ENCODE measurements around the gene CEP170B. TPM values are rescaled to one million over a fixed set of nuclear protein-coding genes. Genes with fewer than 3 reads are reported as not detected.
A peak's percentile ranks its signal among the peaks of the same experiment; 100 is the strongest.

The CEP170B gene
- total RNA-seq, 1 experiment from 2014 or later = 9.5 TPM

DNA sequence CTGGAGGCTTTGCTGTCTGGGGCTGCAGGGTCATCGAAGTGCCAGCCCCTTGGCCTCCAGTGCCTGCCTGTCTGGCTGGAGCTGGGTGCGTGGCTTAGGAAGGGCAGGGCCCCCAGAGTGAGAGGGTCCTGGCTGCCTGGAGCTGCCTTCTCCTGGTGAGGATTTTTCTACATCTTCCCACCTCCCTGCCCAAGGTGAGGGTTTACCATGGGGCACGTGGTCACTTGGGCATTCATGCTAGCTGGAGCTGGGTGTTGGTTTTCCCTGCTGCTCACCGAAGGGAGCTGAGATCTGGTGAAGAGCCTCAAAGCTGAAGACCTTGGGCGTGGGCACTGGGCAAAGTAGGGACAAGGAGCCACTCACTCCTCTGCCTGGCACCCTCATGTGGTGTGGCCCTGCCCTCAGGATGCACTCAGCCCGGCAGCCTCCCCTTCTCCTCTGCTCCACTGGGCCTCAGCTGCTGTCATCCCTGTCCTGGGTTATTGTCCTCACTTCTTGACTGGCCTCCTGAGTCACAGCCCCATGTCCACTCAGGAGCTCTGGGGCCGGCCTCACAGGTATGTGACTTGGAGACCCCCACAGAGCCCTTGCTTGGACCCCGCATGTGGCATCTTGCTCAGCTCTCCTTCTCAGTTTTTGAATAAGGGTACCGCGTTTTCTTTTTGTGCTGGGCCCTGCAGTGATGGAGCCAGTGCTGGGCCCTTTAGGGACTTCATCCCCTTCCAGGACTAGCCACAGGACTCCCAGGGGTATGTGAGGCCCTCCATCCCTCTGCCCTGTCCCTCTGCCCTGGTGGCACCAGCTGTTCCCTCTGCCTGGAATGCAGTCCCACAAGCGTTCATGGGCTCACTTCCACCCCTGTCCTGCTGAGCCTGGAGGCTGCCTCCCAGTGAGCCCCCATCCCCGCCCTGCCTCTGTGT lies 1.6 kb downstream of the CEP170B start:
- DNase-seq (ENCODE audit: extremely low read depth, low read depth) = no peak

GRCh38 chr14:104867371-104868059 lies 2.4 kb downstream of the CEP170B start:
- DNase-seq (ENCODE audit: extremely low read depth, low read depth) = no peak

- DNase-seq (ENCODE audit: extremely low read depth, low read depth) = no peak
Observed at GRCh38 chr14:104868060-104868740, 3.1 kb downstream of the CEP170B start.

DNA sequence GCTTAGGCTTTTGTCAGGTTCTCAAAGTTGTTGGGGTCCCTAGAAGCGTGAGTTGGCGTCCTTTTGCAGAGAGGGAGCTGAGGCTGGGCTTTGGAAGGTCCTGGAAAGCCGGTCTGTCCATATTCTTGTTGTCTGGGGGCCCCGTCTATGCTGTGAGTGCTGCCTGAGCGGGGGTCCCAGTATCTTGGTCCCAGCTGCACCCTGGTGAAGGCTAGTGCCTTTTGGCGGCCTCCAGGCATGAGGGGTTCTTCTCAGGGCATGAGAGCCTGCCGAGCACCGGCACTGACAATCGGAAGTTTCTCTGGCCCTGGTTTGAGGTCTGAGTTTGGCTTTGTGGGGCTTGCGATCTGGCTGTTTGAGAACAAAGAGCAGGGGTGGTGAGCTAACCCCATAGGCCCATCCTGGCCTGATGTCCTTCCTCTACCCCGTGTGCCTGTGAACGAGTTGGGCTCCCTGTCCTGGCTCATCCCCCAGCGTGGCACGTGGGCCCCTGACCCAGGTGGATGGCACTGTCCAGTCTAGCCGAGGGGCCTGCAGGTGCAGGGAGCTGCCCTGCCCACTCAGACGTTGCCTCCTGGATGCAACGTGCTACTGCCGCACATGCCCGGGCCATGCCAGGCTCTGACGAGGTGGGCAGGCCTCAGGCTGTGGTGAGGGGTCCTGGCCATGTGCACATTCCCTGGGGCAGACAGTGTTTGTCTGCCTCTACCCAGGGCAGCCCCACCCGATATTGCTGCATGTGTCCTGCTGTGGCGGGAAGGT lies 3.9 kb downstream of the CEP170B start:
- DNase-seq (ENCODE audit: extremely low read depth, low read depth) = no peak

GRCh38 chr14:104869669-104870367 lies 4.8 kb downstream of the CEP170B start:
- no peak for DNase-seq (ENCODE audit: extremely low read depth, low read depth)

GRCh38 chr14:104870368-104871144 lies 5.5 kb downstream of the CEP170B start:
- DNase-seq (ENCODE audit: extremely low read depth, low read depth) = no peak

DNA sequence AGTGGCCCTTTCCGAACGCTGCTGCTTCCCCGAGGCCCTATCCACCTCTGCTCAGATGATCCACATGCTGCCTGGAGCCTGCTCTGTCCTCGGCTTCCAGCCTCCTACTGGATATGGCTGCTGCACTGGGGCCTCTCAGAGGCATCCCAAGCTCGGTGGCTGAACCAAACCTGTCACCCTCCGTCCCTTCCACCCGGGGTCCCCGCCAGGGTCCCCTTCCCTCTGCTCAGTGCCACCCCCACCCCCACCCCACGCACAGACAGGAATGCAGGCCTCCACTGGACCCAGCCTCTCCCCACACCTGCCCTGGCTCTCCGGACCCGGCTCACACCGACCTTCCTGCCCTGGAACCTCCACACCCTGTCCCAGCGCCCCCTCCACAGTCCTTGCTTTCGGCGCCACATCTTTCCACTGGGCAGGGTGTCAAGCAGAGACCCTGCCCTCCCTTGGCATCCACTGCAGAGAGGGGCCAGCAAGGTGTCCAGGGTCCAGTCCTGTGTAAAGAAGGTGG lies 6.1 kb downstream of the CEP170B start:
- DNase-seq (ENCODE audit: extremely low read depth, low read depth) = no peak

DNA sequence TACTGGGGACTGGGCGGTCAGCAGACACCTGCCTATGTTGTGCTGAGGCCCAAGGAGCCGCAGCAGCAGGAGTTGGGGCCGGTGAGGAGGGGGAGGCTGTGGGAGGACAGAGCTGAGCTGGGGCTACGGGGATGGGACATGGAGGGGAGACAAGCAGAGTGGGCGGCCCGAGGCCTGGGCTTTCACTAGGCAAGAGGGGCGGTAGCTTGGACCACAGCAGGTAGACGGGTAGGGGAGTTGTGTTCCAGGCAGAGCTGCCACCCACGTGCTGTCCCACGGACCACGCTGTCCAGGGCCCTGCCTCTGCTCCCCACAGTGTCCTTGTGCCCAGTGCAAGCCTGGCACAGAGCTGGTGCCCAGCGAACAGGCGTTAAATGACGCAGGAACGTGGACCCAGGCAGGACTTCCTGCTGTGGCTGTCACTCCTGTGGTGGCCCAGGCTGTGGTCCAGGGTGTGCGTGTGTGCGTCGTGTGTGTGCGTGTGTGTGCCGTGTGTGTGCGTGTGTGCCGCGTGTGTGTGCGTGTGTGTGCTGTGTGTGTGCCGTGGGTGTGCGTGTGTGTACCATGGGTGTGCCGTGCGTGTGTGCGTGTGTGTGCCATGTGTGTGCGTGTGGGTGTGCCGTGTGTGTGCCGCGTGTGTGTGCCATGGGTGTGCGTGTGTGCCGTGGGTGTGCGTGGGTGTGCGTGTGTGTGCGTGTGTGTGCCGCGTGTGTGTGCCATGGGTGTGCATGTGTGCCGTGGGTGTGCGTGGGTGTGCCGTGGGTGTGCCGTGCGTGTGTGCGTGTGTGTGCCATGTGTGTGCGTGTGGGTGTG lies 6.8 kb downstream of the CEP170B start:
- DNase-seq (ENCODE audit: extremely low read depth, low read depth) = no peak

DNA sequence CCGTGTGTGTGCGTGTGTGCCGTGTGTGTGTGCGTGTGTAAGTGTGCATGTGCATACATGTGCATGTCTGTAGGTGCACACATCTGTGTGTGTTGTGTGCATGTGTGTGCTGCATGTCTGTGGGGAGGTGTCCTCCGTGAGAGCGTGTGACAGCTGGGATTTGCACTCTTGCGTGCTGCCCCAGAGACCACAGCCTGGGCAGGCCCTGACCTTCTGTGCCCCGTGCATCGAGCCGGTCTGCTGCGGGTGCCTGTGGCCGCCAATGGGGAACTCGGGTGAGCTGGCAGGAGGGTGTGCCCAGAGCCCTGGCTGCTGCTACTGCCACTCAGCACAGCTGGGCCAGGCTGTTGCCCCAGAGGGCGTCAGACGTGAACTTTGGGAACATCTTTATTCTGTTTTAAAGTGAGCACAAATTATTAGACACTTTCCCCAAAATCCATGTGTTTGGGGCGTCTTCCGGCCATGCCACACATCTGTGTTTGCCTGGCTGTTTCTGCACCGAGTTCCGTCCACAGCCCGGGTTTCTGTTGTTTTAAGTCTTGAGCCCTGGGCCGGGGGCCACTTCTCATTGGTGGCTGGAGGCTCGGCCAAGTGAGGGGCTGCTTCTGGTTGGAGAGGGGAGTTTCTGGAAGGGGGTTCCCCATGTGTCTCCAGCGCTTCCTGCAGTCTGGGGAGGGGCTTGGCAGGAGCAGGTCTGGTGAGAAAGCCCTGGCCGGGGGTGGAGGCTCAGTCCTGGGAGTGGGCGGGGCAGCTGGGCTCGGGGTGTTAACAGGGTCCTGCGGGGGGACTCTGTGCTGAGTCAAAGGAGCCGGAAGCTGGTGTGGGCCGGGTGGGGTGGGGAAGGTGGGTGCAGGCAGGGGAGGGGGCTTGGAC lies 7.6 kb downstream of the CEP170B start:
- DNase-seq (ENCODE audit: extremely low read depth, low read depth) = no peak

- no peak for DNase-seq (ENCODE audit: extremely low read depth, low read depth)
Observed at GRCh38 chr14:104873380-104874055, 8.4 kb downstream of the CEP170B start.

DNA sequence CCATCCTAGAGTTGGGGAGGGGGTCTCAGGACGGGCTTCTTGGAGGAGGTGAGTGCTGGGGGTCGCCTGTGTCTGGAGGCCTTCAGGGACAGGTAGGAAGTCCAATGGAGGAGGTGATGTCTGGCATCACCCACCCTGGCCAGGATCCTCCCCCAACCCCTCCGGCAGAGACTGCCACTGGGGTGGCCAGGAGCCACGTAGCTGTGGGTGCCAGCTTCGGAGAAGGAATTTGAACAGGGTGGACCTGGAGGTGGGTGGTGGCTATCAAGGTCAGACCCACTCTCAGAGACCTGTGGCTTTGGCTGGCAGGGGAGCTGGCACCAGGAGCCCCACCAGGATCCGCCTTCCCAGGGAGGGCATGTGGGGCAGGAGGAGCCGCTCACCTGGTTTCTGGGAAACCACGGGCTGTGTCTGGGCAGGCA lies 9.1 kb downstream of the CEP170B start:
- no peak for DNase-seq (ENCODE audit: extremely low read depth, low read depth)

DNA sequence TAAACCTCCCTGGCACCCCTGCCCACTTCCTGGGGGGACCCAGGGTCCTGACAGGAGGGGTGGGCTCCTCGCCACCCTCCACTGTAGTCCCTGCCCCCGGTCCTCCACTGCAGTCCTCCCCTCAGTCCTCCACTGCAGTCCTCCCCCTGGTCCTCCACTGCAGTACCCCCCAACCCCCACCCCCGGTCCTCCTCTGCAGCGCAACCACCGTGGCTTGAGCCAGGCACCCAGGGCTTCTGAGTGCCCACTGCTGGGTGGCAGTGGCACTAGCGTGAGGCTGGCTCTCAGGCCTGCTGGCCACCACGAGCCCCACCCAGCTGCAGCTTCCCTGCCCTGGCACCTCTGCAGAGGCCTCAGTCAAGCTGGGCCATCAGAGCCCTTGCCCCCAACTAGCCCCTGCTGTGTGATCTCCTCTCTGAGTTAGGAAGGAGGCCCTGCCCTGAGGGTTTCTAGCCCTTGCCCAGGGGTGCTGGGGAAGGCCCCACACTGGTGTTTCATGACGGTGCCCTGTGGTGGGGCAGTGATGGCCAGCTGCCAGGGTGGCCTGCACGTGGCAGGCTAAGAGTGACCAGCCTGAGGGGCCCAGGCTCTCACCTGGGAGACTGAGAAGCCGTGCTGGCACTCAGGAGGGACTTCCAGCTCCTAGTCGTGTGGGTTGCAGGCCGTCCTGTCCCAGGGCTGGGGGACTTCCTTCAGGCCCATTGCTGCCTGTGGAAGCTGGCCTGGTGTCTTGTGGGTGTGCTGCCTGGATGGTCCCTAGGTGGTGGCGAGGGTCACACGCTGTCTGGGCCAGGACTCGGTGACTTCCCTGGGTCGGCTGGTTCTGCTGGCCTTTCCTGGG lies 9.7 kb downstream of the CEP170B start:
- no peak for DNase-seq (ENCODE audit: extremely low read depth, low read depth)

DNA sequence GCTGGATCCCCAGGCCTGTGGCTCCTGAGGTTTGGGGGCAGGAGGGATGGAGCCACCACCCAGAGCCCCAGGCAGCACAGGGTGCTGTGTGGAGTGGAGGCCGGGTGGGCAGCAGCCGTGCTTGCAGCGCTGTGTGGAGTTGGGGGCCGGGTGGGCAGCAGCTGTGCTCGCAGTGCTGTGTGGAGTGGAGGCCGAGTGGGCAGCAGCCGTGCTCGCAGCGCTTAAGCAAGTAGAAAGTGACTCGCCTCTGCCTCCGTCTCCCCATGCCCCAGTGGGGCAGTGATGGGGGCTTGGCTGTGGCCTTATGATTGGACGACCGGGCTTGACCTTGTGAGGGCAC lies 10.3 kb downstream of the CEP170B start:
- DNase-seq (ENCODE audit: extremely low read depth, low read depth) = no peak

- DNase-seq (ENCODE audit: extremely low read depth, low read depth) = no peak
Observed at GRCh38 chr14:104875811-104876210, 10.7 kb downstream of the CEP170B start.

DNA sequence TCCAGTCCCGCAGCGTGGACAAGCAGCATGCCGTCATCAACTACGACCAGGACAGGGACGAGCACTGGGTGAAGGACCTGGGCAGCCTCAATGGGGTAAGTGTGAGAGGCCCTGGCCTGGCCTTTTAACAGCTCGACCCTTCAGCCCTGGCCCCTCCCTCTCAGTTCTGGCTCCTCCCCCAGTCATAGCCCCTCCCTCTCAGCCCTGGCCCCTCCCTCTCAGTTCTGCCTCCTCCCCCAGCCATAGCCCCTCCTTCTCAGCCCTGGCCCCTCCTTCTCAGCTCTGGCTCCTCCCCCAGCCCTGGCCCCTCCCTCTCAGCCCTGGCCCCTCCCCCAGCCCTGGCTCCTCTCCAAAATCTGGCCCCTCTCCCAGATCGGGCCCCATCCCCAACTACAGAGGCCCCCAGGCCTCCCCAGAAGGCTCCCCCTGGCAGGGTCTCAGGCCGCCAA lies 11.2 kb downstream of the CEP170B start:
- peak; percentile 56 for DNase-seq (ENCODE audit: extremely low read depth, low read depth)

All from NCI-H460 (cell line).